Measurements from ENCODE around the gene HOTAIR. TPM values are rescaled to one million over a fixed set of nuclear protein-coding genes. Genes with fewer than 3 reads are reported as not detected.
A peak's percentile ranks its signal among the peaks of the same experiment; 100 is the strongest.

Gene HOTAIR
- total RNA-seq, 1 donor from 2014 or later: 1.4 TPM

- Mint-ChIP-seq H3K36me3 (ENCODE audit: low read depth, unreplicated experiment) (no peaks in the 10 kb centered on the region), H3K9me3 (ENCODE audit: unreplicated experiment) (no peaks in the 10 kb centered on the region), H3K4me3 (ENCODE audit: unreplicated experiment) (no peak overlapping the region), H3K27ac (ENCODE audit: unreplicated experiment) (no peak overlapping the region), H3K27me3 (ENCODE audit: unreplicated experiment) (peaks cover 45% of the 10 kb centered on the region), H3K4me1 (ENCODE audit: unreplicated experiment) (peaks cover 23% of the 10 kb centered on the region)
- DNase-seq (ENCODE audit: low spot score): no peak
- TF ChIP-seq CTCF (IDR thresholded peaks at IDR 0.05; ENCODE audit: unreplicated experiment): no peak
These were observed 1.5 kb upstream of the HOTAIR start for GRCh38 chr12:53976172-53976822.

GRCh38 chr12:53975479-53976152 lies 862 bp upstream of the HOTAIR start:
- H3K4me3 Mint-ChIP-seq (ENCODE audit: unreplicated experiment): peak overlapping the region; percentile 86

GRCh38 chr12:53975064-53975471 lies 314 bp upstream of the HOTAIR start:
- H3K36me3 Mint-ChIP-seq (ENCODE audit: low read depth, unreplicated experiment): no peaks in the 10 kb centered on the region
- no peak overlapping the region for H3K4me3 Mint-ChIP-seq (ENCODE audit: unreplicated experiment)
- no peaks in the 10 kb centered on the region for H3K9me3 Mint-ChIP-seq (ENCODE audit: unreplicated experiment)
- DNase-seq (ENCODE audit: low spot score): no peak
- no peak for TF ChIP-seq CTCF (IDR thresholded peaks at IDR 0.05; ENCODE audit: unreplicated experiment)
- peaks cover 18% of the 10 kb centered on the region for H3K4me1 Mint-ChIP-seq (ENCODE audit: unreplicated experiment)
- peaks cover 42% of the 10 kb centered on the region for H3K27me3 Mint-ChIP-seq (ENCODE audit: unreplicated experiment)
- H3K27ac Mint-ChIP-seq (ENCODE audit: unreplicated experiment): no peak overlapping the region

More at GRCh38 chr12:53975479-53976152, 862 bp upstream of the HOTAIR start:
- no peak for DNase-seq (ENCODE audit: low spot score)
- Mint-ChIP-seq H3K36me3 (ENCODE audit: low read depth, unreplicated experiment) (no peaks in the 10 kb centered on the region), H3K9me3 (ENCODE audit: unreplicated experiment) (no peaks in the 10 kb centered on the region), H3K27me3 (ENCODE audit: unreplicated experiment) (peaks cover 42% of the 10 kb centered on the region), H3K4me1 (ENCODE audit: unreplicated experiment) (peaks cover 21% of the 10 kb centered on the region), H3K27ac (ENCODE audit: unreplicated experiment) (peak overlapping the region; percentile 59)
- no peak for TF ChIP-seq CTCF (IDR thresholded peaks at IDR 0.05; ENCODE audit: unreplicated experiment)

- no peak for DNase-seq (ENCODE audit: low spot score)
- no peak for TF ChIP-seq CTCF (IDR thresholded peaks at IDR 0.05; ENCODE audit: unreplicated experiment)
- Mint-ChIP-seq H3K27me3 (ENCODE audit: unreplicated experiment) (peaks cover 37% of the 10 kb centered on the region), H3K27ac (ENCODE audit: unreplicated experiment) (no peak overlapping the region), H3K36me3 (ENCODE audit: low read depth, unreplicated experiment) (no peaks in the 10 kb centered on the region), H3K4me1 (ENCODE audit: unreplicated experiment) (peaks cover 17% of the 10 kb centered on the region), H3K4me3 (ENCODE audit: unreplicated experiment) (peak overlapping the region; percentile 60), H3K9me3 (ENCODE audit: unreplicated experiment) (no peaks in the 10 kb centered on the region)
These were observed 1.3 kb downstream of the HOTAIR start for GRCh38 chr12:53973236-53974042.
